Activated CD4-positive, alpha-beta memory T cell treated with anti-CD3 and anti-CD28 coated beads, Interleukin-2, amount 10 ng/mL, durations not matched to agents 7 days and 5 days (primary cell): ENCODE measurements around the gene RNASEH2C. TPM values are rescaled to one million over a fixed set of nuclear protein-coding genes. Genes with fewer than 3 reads are reported as not detected.
"Not testable (repeated sequence)": the region's sequence is repeated elsewhere in the genome, so short reads cannot be mapped to it uniquely, and the experiment has no call there.

Experiments
- CTCF ChIA-PET: fragments of 350-600 bp; sonication (Branson Sonifier 250); formaldehyde crosslinking; loops from one replicate; lab custom pipeline; 2021; ENCODE audit warnings: antibody characterized with exemption, inconsistent platforms; lab: Charles Lee
- POLR2A ChIA-PET: fragments of 350-600 bp; sonication (Branson Sonifier 250); formaldehyde crosslinking; loops from one replicate; lab custom pipeline; 2021; ENCODE audit warnings: antibody characterized with exemption; lab: Charles Lee
- DNase-seq: peaks from one replicate; pipeline ENCODE4 v3.0.0-alpha.2; 2020
- H3K27ac Mint-ChIP-seq: one replicate; pipeline ENCODE4 v1.8.0; 2021; ENCODE audit warnings: mild to moderate bottlenecking, mixed read lengths
- H3K27me3 Mint-ChIP-seq: one replicate; pipeline ENCODE4 v1.8.0; 2021; ENCODE audit warnings: mixed read lengths
- H3K36me3 Mint-ChIP-seq: one replicate; pipeline ENCODE4 v1.8.0; 2021; ENCODE audit warnings: low read depth, mixed read lengths
- H3K4me1 Mint-ChIP-seq: one replicate; pipeline ENCODE4 v1.8.0; 2021; ENCODE audit warnings: mixed read lengths
- H3K4me3 Mint-ChIP-seq: one replicate; pipeline ENCODE4 v1.8.0; 2021; ENCODE audit warnings: mild to moderate bottlenecking, mixed read lengths
- H3K9me3 Mint-ChIP-seq: one replicate; pipeline ENCODE4 v1.8.0; 2021; ENCODE audit warnings: mixed read lengths
- total RNA-seq, 2 experiments: library from RNA; stranded (reverse); gene quantifications; one replicate each; pipeline ENCODE4 v1.2.3, GENCODE V29; 2021

The RNASEH2C gene
- 10 to 100 TPM; 80.3 to 81.9 TPM for total RNA-seq

DNA sequence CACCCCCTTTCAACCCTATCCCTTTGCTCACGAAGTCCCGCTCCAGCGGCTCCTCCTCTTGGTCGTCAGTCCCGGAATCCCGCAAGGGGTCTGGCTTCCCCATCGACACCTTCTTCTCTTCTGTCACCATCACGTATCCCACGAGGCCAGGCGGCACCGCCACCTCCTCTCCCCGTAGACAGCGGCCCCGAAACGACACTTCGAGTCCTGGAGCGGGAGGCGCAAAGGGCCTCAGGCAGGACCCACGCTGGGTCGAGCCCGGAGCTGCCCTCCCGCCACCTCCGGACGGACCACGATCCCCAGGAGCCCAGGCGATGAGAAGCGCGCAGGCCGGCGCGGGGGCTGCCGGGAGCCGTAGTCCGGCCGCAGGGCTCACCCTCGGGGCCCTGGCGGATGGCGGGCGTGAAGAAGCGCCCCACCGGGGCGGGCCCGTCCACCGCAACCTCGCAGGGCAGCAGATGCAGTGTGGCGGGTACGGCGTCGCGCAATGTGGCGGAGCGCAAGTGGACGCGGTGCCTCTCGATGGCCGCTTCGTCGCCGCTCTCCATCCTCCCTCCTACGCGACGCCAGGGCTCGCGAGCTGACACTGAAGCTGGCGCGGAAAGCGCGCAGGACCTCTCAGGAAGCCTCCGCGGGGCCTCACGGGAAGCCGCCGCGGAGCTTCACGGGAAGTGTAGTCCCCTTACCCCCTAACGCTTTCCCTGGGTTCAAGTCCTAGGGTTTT lies at the start of gene RNASEH2C:
RNASEH2C (minus strand) TSS at position 588 of the 724 bp plus-strand sequence; CDS start at position 548, 40 bp downstream.
- H3K27ac Mint-ChIP-seq: peak within 1 kb of the TSS; percentile 77
- POLR2A ChIA-PET: interaction anchor here (0.8 to 3.7 kb wide), 20 partner anchors 8 to 332 kb away, joined by 3 to 33 read pairs (median 4); partner anchors contain the start of genes BANF1, CCDC85B, CFL1 and EHBP1L1
- no peaks in the 10 kb centered on the region for H3K9me3 Mint-ChIP-seq
- peaks cover 48% of the 10 kb centered on the region for H3K36me3 Mint-ChIP-seq
- DNase-seq: peak; percentile 84
- H3K4me1 Mint-ChIP-seq: peaks cover 40% of the 10 kb centered on the region
- H3K27me3 Mint-ChIP-seq: peaks cover 2% of the 10 kb centered on the region
- H3K4me3 Mint-ChIP-seq: peak within 1 kb of the TSS; percentile 93
- CTCF ChIA-PET: interaction anchor here (0.8 to 5.4 kb wide), 7 partner anchors 9 to 170 kb away, joined by 3 to 44 read pairs (median 7); partner anchors contain the start of genes AP5B1, CCDC85B, KAT5 and MUS81

DNA sequence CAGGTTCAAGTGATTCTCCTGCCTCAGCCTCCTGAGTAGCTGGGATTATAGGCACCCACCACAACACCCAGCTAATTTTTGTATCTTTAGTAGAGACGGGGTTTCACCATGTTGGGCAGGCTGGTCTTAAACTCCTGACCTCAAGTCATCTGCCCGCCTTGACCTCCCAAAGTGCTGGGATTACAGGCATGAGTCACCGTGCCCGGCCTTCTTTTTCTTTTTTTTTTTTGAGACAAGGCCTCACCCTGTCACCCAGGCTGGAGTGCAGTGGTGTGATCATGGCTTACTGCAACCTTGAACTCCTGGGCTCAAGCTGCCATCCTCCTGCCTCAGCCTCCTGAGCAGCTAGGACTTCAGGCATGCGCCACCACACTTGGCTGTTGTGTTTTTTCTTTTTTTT lies 47.2 kb upstream of the RNASEH2C start:
- H3K36me3 Mint-ChIP-seq, H3K27me3 Mint-ChIP-seq, H3K4me3 Mint-ChIP-seq, H3K27ac Mint-ChIP-seq, H3K9me3 Mint-ChIP-seq, DNase-seq, H3K4me1 Mint-ChIP-seq: not testable (repeated sequence)
- ChIA-PET CTCF (interaction anchor here (1.4 to 3.0 kb wide), 2 partner anchors 12 to 56 kb away, joined by 3 to 18 read pairs; partner anchors contain the start of gene AP5B1), POLR2A (interaction anchor here (1.4 kb wide), 1 partner anchor 55 kb away, joined by 3 read pairs; the partner anchor contains the start of gene KAT5)

DNA sequence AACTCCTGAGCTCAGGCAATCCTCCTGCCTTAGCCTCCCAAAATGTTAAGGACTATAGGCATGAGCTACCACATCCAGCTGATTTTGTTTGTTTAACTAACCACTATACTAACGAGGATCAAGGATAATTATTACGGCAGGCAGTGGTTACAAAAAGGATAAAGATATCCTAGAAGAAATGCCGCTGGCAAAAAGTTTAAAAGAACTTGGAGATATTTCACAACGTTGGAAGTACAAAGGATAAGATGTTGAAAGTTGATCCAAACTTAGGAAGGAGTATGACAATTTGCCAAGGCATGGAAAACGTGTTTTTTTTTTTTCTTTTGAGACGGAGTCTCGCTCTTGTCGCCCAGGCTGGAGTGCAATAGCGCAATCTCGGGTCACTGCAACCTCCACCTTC lies 46.8 kb upstream of the RNASEH2C start:
- ChIA-PET CTCF (interaction anchor here (1.4 to 3.0 kb wide), 2 partner anchors 13 to 56 kb away, joined by 3 to 18 read pairs; partner anchors contain the start of gene AP5B1), POLR2A (interaction anchor here (1.4 kb wide), 1 partner anchor 55 kb away, joined by 3 read pairs; the partner anchor contains the start of gene KAT5)
- Mint-ChIP-seq H3K36me3 (no peaks in the 10 kb centered on the region), H3K4me1 (peaks cover 7% of the 10 kb centered on the region), H3K9me3 (no peaks in the 10 kb centered on the region), H3K4me3 (no peak overlapping the region), H3K27me3 (no peaks in the 10 kb centered on the region), H3K27ac (no peak overlapping the region)
- no peak for DNase-seq

DNA sequence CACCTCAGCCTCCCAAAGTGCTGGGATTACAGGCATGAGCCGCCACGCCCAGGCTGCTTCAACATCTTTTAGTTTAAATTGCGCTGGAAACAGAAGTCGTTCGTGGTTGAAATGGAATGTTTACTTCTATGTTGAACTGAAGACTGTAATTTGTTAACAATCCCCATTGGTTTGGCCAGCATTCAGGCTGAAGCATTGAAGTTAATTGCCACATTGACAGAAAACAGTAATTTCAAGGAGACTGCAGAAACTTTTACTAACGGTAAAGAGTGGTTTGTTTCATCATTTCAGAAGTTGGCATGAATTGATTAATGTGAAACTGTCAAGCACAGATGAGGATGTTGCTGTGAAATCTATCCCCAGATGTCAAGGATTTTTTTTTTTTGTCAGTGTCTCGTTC lies 45.9 kb upstream of the RNASEH2C start:
- POLR2A ChIA-PET: no interaction called here
- no peak overlapping the region for H3K4me3 Mint-ChIP-seq
- CTCF ChIA-PET: interaction anchor here (1.4 to 3.0 kb wide), 2 partner anchors 13 to 55 kb away, joined by 6 to 18 read pairs; partner anchors contain the start of genes AP5B1 and KAT5
- H3K36me3 Mint-ChIP-seq: no peaks in the 10 kb centered on the region
- H3K4me1 Mint-ChIP-seq: peaks cover 7% of the 10 kb centered on the region
- H3K27ac Mint-ChIP-seq: no peak overlapping the region
- no peak for DNase-seq
- no peaks in the 10 kb centered on the region for H3K9me3 Mint-ChIP-seq
- H3K27me3 Mint-ChIP-seq: peaks cover 1% of the 10 kb centered on the region

DNA sequence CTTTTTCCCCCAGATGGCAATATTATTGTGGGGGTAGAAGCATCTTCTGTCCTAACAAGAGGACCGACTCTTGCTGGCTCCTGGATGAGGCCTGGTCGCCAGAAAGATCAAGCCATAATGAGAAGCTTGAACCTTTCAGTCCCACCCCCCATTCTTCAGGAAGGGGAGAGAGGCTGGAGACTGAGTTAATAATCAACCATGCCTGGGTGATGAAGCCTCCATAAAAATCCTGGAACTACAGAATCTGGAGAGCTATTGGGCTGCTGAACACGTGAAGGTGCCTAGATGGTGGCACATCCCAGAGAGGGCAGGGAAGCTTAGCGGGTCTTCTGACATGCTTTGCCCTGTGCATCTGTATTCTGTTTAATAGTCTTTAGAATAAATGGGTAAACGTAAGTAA lies 43.8 kb upstream of the RNASEH2C start:
- Mint-ChIP-seq H3K36me3 (no peaks in the 10 kb centered on the region), H3K27me3 (peaks cover 13% of the 10 kb centered on the region), H3K9me3 (no peaks in the 10 kb centered on the region), H3K27ac (no peak overlapping the region), H3K4me3 (no peak overlapping the region), H3K4me1 (peaks cover 4% of the 10 kb centered on the region)
- no peak for DNase-seq
- ChIA-PET POLR2A (interaction anchor here (1.0 kb wide), 1 partner anchor 16 kb away, joined by 3 read pairs; the partner anchor contains the start of gene AP5B1), CTCF (interaction anchor here (1.2 kb wide), 1 partner anchor 15 kb away, joined by 4 read pairs; no protein-coding TSS in a partner anchor)

DNA sequence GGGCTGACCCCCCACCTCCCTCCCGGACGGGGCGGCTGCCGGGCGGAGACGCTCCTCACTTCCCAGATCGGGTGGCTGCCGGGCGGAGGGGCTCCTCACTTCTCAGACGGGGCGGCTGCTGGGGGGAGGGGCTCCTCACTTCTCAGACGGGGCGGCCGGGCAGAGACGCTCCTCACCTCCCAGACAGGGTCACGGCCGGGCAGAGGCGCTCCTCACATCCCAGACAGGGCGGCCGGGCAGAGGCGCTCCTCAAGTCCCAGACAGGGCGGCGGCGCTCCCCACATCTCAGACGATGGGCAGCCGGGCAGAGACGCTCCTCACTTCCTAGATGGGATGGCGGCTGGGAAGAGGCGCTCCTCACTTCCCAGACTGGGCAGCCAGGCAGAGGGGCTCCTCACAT lies 42.2 kb upstream of the RNASEH2C start:
- H3K9me3 Mint-ChIP-seq, H3K4me1 Mint-ChIP-seq, POLR2A ChIA-PET, H3K36me3 Mint-ChIP-seq, H3K4me3 Mint-ChIP-seq, CTCF ChIA-PET, H3K27ac Mint-ChIP-seq, DNase-seq: not testable (repeated sequence)
- peaks cover 20% of the 10 kb centered on the region for H3K27me3 Mint-ChIP-seq

DNA sequence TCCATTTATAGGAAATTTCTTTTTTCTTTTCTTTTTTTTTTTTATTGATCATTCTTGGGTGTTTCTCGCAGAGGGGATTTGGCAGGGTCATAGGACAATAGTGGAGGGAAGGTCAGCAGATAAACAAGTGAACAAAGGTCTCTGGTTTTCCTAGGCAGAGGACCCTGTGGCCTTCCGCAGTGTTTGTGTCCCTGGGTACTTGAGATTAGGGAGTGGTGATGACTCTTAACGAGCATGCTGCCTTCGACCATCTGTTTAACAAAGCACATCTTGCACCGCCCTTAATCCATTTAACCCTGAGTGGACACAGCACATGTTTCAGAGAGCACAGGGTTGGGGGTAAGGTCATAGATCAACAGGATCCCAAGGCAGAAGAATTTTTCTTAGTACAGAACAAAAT lies 41.6 kb upstream of the RNASEH2C start:
- H3K27ac Mint-ChIP-seq, H3K4me1 Mint-ChIP-seq, H3K36me3 Mint-ChIP-seq, H3K4me3 Mint-ChIP-seq, H3K9me3 Mint-ChIP-seq, DNase-seq, POLR2A ChIA-PET: not testable (repeated sequence)
- CTCF ChIA-PET: interaction anchor here (1.1 to 1.8 kb wide), 2 partner anchors 7 to 18 kb away, joined by 6 read pairs; no protein-coding TSS in a partner anchor
- H3K27me3 Mint-ChIP-seq: peaks cover 21% of the 10 kb centered on the region

DNA sequence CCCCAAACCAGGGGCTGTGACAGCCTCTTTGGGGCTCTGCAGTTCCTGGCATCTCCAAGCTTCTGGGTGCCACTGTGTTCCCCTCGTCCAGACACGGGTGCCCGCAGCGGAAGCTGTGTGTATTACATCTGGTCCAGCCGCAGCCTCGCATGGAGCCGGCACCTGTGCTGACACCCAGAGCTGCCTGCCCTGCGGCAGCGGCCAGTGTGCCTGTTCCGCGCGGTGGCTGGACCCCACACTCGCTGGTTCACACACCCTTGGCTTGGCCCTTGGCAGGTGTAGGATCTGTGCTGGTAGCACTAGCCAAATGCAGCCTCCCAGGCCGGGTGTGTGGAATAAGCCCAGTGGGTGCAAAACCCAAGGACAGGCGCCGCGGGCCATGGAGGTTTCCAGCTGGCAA lies 24.5 kb upstream of the RNASEH2C start:
- Mint-ChIP-seq H3K36me3 (no peaks in the 10 kb centered on the region), H3K9me3 (no peaks in the 10 kb centered on the region), H3K4me3 (no peak overlapping the region), H3K27ac (no peak overlapping the region), H3K27me3 (peaks cover 39% of the 10 kb centered on the region), H3K4me1 (peaks cover 2% of the 10 kb centered on the region)
- no peak for DNase-seq
- POLR2A ChIA-PET: no interaction called here
- CTCF ChIA-PET: interaction anchor here (0.6 to 1.0 kb wide), 4 partner anchors 9 to 300 kb away, joined by 3 read pairs; no protein-coding TSS in a partner anchor

DNA sequence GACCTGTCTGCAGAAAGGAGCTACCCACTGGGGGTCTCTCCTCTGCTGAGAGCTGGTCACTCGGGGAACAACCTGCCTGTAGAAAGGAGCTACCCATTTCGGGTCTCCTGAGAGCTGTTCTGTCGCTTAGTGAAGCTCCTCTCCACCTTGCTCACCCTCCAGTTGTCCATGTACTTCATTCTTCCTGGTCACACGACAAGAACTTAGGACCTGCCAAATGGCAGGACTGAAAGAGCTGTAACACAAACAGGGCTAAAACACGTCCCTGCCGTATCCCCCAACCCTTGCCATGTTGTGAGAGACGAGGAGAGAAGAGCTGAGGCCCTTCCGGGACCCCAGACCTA lies 24.1 kb upstream of the RNASEH2C start:
- ChIA-PET CTCF (interaction anchor here (0.6 to 1.0 kb wide), 4 partner anchors 9 to 300 kb away, joined by 3 read pairs; no protein-coding TSS in a partner anchor), POLR2A (no interaction called here)
- no peak overlapping the region for H3K27ac Mint-ChIP-seq
- no peaks in the 10 kb centered on the region for H3K36me3 Mint-ChIP-seq
- DNase-seq: no peak
- H3K4me3 Mint-ChIP-seq: no peak overlapping the region
- peaks cover 36% of the 10 kb centered on the region for H3K27me3 Mint-ChIP-seq
- no peaks in the 10 kb centered on the region for H3K9me3 Mint-ChIP-seq
- peaks cover 2% of the 10 kb centered on the region for H3K4me1 Mint-ChIP-seq

DNA sequence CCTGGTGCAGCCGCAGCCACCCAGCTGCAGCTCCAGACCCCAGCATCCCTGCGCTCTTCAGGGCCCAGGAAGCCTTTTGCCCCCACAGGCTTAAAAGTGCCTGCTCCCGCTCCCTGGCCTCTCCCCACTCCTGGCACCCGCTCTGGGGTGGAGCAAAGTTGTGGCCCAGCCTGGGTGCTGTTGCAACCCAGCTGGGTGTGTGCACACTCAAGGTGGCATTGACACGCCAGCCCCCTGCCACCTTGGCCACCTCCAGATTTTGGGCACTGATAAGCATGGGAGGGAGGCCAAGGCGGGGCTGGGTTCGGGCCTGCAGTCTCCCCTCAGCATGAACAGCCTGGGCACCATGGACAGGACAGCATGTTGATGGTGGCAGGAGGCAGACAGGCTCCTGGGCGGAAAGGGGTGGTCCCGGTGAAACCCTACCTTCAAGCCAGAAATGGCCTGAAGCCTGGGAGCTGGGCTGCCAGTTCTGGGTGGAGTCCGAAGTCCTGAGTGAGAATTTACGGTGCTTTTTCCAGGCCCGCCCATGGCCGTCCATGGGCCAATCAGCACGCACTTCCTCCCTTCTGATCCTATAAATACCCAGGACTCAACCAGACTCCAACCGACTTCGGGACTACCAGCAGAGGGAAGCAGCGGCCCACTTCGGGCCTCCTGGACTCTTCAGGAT lies 23.6 kb upstream of the RNASEH2C start:
- DNase-seq: no peak
- Mint-ChIP-seq H3K36me3 (no peaks in the 10 kb centered on the region), H3K9me3 (no peaks in the 10 kb centered on the region), H3K27ac (no peak overlapping the region), H3K27me3 (peaks cover 31% of the 10 kb centered on the region), H3K4me3 (no peak overlapping the region), H3K4me1 (peaks cover 2% of the 10 kb centered on the region)
- CTCF ChIA-PET: interaction anchor here (0.6 to 1.0 kb wide), 4 partner anchors 10 to 301 kb away, joined by 3 read pairs; no protein-coding TSS in a partner anchor
- POLR2A ChIA-PET: no interaction called here

DNA sequence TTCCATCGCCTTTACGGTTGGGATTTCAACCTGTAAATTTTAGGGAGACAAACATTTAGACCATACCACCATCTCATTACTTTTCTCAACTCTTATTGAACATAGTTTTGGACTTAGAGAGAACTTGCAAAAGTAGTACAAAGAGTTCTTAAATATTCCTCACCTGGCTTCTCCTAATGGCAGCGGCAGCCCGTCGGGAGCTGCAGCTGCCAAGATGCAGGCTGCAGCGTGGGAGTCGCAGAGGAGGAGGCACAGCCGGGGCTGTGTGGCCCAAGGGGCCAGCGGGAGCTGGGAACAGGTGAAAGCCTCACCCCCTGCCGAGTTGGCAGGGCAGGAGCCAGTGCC lies 23.1 kb upstream of the RNASEH2C start:
- Mint-ChIP-seq H3K27ac (no peak overlapping the region), H3K4me1 (peaks cover 2% of the 10 kb centered on the region), H3K9me3 (no peaks in the 10 kb centered on the region), H3K4me3 (no peak overlapping the region), H3K27me3 (peaks cover 31% of the 10 kb centered on the region), H3K36me3 (no peaks in the 10 kb centered on the region)
- no peak for DNase-seq
- ChIA-PET CTCF (interaction anchor here (0.7 kb wide), 1 partner anchor 591 kb away, joined by 3 read pairs; no protein-coding TSS in a partner anchor), POLR2A (no interaction called here)

DNA sequence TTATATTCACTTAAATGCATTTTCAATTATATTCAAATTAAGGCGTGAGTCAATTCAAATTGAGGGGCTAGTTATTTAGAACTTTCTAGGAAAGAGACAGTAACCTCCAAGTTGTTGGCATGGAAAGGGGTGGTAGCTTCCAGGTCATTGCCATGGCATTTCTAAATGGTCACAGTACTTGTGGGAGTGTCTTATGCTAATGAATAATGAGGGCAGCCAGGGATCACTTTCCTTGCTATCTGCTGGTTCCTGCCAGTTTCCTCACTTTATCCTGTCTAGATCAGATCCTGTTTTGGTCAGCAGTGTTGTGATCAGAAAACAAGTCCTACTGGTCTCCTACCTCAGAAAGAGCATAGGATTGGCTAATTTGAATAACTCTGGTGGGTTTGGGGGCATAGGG lies 21.8 kb upstream of the RNASEH2C start:
- peaks cover 2% of the 10 kb centered on the region for H3K9me3 Mint-ChIP-seq
- ChIA-PET CTCF (no interaction called here), POLR2A (no interaction called here)
- H3K27ac Mint-ChIP-seq: no peak overlapping the region
- peaks cover 2% of the 10 kb centered on the region for H3K4me1 Mint-ChIP-seq
- H3K4me3 Mint-ChIP-seq: no peak overlapping the region
- peaks cover 28% of the 10 kb centered on the region for H3K27me3 Mint-ChIP-seq
- no peaks in the 10 kb centered on the region for H3K36me3 Mint-ChIP-seq
- no peak for DNase-seq

DNA sequence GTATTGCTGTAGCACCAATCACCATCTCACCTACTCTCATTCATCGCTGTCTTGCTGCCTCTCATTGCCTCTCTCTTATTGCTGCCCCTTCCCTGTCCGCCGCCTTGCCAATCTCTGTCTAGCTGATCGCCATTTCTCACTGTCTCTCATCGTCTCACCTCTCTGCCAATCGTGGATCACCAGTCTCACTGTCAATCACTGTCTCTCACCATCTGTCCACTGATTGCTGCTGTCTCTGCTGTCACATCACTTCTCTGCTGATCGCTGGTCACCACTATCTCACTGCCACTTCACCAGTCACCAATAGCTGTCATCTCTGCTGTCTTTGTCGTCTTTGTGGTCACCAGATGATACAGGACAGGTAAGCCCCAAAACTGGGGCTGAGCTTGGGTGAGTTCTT lies 20.6 kb upstream of the RNASEH2C start:
- peaks cover 6% of the 10 kb centered on the region for H3K9me3 Mint-ChIP-seq
- H3K27me3 Mint-ChIP-seq: peaks cover 30% of the 10 kb centered on the region
- no peaks in the 10 kb centered on the region for H3K4me1 Mint-ChIP-seq
- ChIA-PET POLR2A (no interaction called here), CTCF (interaction anchor here (1.1 kb wide), 1 partner anchor 14 kb away, joined by 3 read pairs; no protein-coding TSS in a partner anchor)
- peaks cover 3% of the 10 kb centered on the region for H3K36me3 Mint-ChIP-seq
- DNase-seq: no peak
- H3K4me3 Mint-ChIP-seq: no peak overlapping the region
- H3K27ac Mint-ChIP-seq: no peak overlapping the region
